ACC112 (cell line): ENCODE data around the gene EHD4.

Experiments
- H2AFZ ChIP-seq: fragments of 200-600 bp; sonication (generic); one replicate; pipeline ENCODE4 v1.6.0; 2017; ENCODE audit warnings: antibody characterized with exemption, low read length; ENCODE audit not compliant: unreplicated experiment
- H3K27ac ChIP-seq: fragments of 200-600 bp; sonication (generic); 2 replicates; pipeline ENCODE4 v1.5.1; 2014; ENCODE audit warnings: low read depth, mild to moderate bottlenecking, antibody characterized with exemption, low read length, moderate library complexity
- H3K27me3 ChIP-seq: fragments of 200-600 bp; sonication (generic); 2 replicates; pipeline ENCODE4 v1.6.1; 2014; ENCODE audit warnings: mild to moderate bottlenecking, antibody characterized with exemption, low read length, moderate library complexity, mixed read lengths; ENCODE audit not compliant: insufficient read depth
- H3K36me3 ChIP-seq: fragments of 200-600 bp; sonication (generic); 2 replicates; pipeline ENCODE4 v1.6.1; 2016; ENCODE audit warnings: mild to moderate bottlenecking, antibody characterized with exemption, low read length, moderate library complexity, mixed read lengths; ENCODE audit not compliant: insufficient read depth
- H3K4me1 ChIP-seq: fragments of 200-600 bp; sonication (generic); one replicate; pipeline ENCODE4 v1.6.1; 2016; ENCODE audit warnings: low read length, mixed read lengths; ENCODE audit not compliant: insufficient read depth, unreplicated experiment, control insufficient read depth
- H3K4me3 ChIP-seq: fragments of 200-600 bp; sonication (generic); 2 replicates; pipeline ENCODE4 v1.5.1; 2014; ENCODE audit warnings: mild to moderate bottlenecking, low read depth, low read length
- H3K79me2 ChIP-seq: fragments of 200-600 bp; sonication (generic); one replicate; pipeline ENCODE4 v1.6.0; 2016; ENCODE audit warnings: low read length; ENCODE audit not compliant: control insufficient read depth, unreplicated experiment, insufficient read depth

The EHD4 gene

GRCh38 chr15:41987246-41987924 is 15.0 kb upstream of the EHD4 start:
- H3K27ac ChIP-seq, result no peak overlapping the region
- no peaks in the 10 kb centered on the region for H3K79me2 ChIP-seq
- no peaks in the 10 kb centered on the region for H3K36me3 ChIP-seq
- H3K27me3 ChIP-seq, result 0 out of 2 replicates have a peak, but pooled peaks cover 4% of the 10 kb centered on the region
- no peaks in the 10 kb centered on the region for H3K4me1 ChIP-seq
- no peak overlapping the region for H3K4me3 ChIP-seq
- H2AFZ ChIP-seq, result no peak overlapping the region

GRCh38 chr15:41985236-41986160 is 13.1 kb upstream of the EHD4 start:
- Histone ChIP-seq H3K4me3 (no peak overlapping the region), H3K27me3 (0 out of 2 replicates have a peak, but pooled peaks cover 4% of the 10 kb centered on the region), H3K4me1 (no peaks in the 10 kb centered on the region)

GRCh38 chr15:41984622-41985021 is 12.3 kb upstream of the EHD4 start:
- no peaks in the 10 kb centered on the region for H3K36me3 ChIP-seq
- H3K4me1 ChIP-seq, result no peaks in the 10 kb centered on the region
- 0 out of 2 replicates have a peak, but pooled peaks cover 4% of the 10 kb centered on the region for H3K27me3 ChIP-seq
- no peak overlapping the region for H2AFZ ChIP-seq
- no peaks in the 10 kb centered on the region for H3K79me2 ChIP-seq
- no peak overlapping the region for H3K4me3 ChIP-seq
- H3K27ac ChIP-seq, result no peak overlapping the region

More at GRCh38 chr15:41985236-41986160, 13.1 kb upstream of the EHD4 start:
- Histone ChIP-seq H3K27ac (no peak overlapping the region), H3K79me2 (no peaks in the 10 kb centered on the region), H3K36me3 (no peaks in the 10 kb centered on the region), H2AFZ (no peak overlapping the region)

- Histone ChIP-seq H2AFZ (no peak overlapping the region), H3K79me2 (no peaks in the 10 kb centered on the region), H3K4me3 (no peak overlapping the region), H3K27me3 (0 out of 2 replicates have a peak, but pooled peaks cover 4% of the 10 kb centered on the region), H3K4me1 (no peaks in the 10 kb centered on the region), H3K27ac (no peak overlapping the region), H3K36me3 (no peaks in the 10 kb centered on the region)
Observed at GRCh38 chr15:41983621-41984571, 11.5 kb upstream of the EHD4 start.

- no peaks in the 10 kb centered on the region for H3K79me2 ChIP-seq
- 0 out of 2 replicates have a peak, but pooled peaks cover 4% of the 10 kb centered on the region for H3K27me3 ChIP-seq
- no peaks in the 10 kb centered on the region for H3K36me3 ChIP-seq
- H2AFZ ChIP-seq, result no peak overlapping the region
- H3K4me1 ChIP-seq, result no peaks in the 10 kb centered on the region
- H3K4me3 ChIP-seq, result no peak overlapping the region
- no peak overlapping the region for H3K27ac ChIP-seq
Observed at GRCh38 chr15:41983221-41983620, 10.9 kb upstream of the EHD4 start.

- no peaks in the 10 kb centered on the region for H3K4me1 ChIP-seq
- 0 out of 2 replicates have a peak, but pooled peaks cover 4% of the 10 kb centered on the region for H3K27me3 ChIP-seq
- H3K27ac ChIP-seq, result no peak overlapping the region
- H3K79me2 ChIP-seq, result no peaks in the 10 kb centered on the region
- H3K36me3 ChIP-seq, result no peaks in the 10 kb centered on the region
- H2AFZ ChIP-seq, result no peak overlapping the region
- H3K4me3 ChIP-seq, result no peak overlapping the region
Observed at GRCh38 chr15:41982133-41982930, 10.0 kb upstream of the EHD4 start.

GRCh38 chr15:41981371-41982132 is 9.2 kb upstream of the EHD4 start:
- Histone ChIP-seq H3K4me1 (no peaks in the 10 kb centered on the region), H2AFZ (no peak overlapping the region), H3K4me3 (no peak overlapping the region), H3K27ac (no peak overlapping the region), H3K36me3 (no peaks in the 10 kb centered on the region), H3K79me2 (no peaks in the 10 kb centered on the region), H3K27me3 (0 out of 2 replicates have a peak, but pooled peaks cover 4% of the 10 kb centered on the region)

- H3K36me3 ChIP-seq, result no peaks in the 10 kb centered on the region
- no peak overlapping the region for H3K27ac ChIP-seq
- H3K4me3 ChIP-seq, result no peak overlapping the region
- H3K79me2 ChIP-seq, result no peaks in the 10 kb centered on the region
- 0 out of 2 replicates have a peak, but pooled peaks cover 4% of the 10 kb centered on the region for H3K27me3 ChIP-seq
- H3K4me1 ChIP-seq, result no peaks in the 10 kb centered on the region
- H2AFZ ChIP-seq, result no peak overlapping the region
Observed at GRCh38 chr15:41980654-41981323, 8.4 kb upstream of the EHD4 start.
